ENCODE data around the gene CTNNBL1.

The CTNNBL1 gene

GRCh38 chr20:37901240-37901639, 207.4 kb downstream of the CTNNBL1 start:
- no peak for DNase-seq (ENCODE audit: low spot score)

DNA sequence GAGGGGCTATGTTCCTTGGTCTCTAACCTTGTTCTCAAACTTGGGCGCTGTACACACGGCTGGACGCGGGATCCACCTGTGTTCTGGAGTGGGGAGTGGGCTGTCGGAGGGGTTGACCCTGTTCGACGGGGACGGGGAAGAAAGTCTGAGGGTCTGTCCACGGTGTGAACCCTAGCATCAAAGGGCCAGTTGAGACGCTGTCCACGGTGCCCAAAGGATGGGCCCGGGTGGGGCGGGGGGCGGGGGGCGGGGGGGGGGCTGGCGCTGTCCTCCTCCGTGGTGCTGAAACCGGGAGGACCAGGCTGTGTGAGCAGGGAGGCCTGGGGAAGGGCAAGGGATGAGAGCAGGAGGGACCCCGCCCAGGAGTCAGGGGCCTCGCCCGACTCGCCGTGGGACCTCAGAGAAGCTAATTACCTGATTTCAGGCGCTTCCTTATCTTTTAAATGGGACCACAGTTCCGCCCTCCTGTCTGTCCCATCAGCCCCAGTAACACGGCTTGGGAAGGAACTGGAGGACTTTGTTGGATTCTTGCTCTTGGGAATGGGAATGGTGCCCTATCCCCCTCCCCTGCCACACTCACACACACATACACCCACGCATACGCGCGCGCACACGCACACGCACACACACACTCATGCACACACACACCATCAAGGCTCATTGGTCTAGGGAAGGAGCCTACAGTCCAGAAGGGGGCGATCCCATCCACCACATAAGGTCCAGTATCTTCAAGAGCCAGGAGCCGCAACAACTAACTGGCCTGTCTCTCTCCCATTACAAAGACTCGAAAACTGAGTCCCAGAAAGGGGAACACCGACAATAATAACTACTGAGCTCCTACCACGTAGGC, 208.0 kb downstream of the CTNNBL1 start:
- DNase-seq (ENCODE audit: low spot score): peak; percentile 45

- no peak for DNase-seq (ENCODE audit: low spot score)
These were observed 208.9 kb downstream of the CTNNBL1 start, which contains the start of gene VSTM2L for GRCh38 chr20:37902504-37903313. VSTM2L (plus strand) TSS chr20:37903127; CDS start chr20:37903351, 224 bp downstream.

DNA sequence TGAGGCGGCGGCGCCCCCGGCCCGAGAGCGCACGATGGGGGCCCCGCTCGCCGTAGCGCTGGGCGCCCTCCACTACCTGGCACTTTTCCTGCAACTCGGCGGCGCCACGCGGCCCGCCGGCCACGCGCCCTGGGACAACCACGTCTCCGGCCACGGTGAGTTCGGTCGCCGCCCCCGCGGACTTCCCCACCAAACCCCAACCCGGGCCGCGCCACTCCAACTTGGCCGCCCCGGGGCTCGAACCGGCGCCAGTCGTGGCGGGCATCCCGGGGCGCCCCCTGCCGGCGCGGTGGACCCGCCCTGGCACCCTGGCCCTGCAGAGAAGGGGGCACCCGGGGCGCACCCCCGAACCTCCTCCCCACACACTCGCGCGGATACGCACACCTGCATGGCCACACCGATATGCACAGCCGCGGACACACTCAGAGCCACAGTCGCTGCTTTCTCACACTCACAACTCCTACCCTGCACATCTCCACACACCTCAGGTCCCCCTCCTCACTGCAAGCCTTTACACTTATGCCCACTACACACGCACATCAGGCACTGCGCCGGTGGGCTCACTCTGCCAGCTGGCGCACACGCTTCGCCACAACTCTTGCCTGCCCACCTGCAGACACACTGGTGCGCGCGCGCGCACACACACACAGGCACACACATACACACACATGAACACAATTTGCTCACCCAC, 209.6 kb downstream of the CTNNBL1 start:
- DNase-seq (ENCODE audit: low spot score): no peak

GRCh38 chr20:37904008-37904642, 210.3 kb downstream of the CTNNBL1 start:
- DNase-seq (ENCODE audit: low spot score): no peak

DNA sequence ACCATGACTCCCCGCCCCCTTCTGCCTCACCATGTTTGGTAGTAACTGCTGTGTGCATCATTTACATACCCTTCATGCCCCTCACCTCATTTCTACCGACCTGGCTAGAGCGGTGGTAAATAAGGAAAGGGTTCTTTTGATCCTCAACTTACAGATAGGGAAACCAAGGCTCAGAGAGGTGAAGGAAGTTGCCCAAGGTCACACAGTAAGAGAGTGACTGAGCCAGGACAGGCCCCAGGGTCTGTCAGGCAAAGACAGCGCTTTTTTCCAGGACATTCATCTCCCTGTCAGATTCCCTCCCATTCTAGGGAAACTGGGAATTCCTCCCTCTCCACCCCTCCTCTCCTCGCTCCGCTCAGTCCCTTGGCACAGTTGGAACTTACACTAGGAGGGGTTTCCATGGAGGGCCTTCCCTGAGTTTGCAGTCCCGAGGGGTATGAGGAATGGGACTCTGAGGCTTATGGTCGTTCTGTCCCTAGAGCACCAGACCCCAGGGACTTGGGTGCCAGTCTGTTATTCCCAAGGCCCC, 211.1 kb downstream of the CTNNBL1 start:
- no peak for DNase-seq (ENCODE audit: low spot score)

GRCh38 chr20:37905671-37906613, 212.1 kb downstream of the CTNNBL1 start:
- no peak for DNase-seq (ENCODE audit: low spot score)

DNA sequence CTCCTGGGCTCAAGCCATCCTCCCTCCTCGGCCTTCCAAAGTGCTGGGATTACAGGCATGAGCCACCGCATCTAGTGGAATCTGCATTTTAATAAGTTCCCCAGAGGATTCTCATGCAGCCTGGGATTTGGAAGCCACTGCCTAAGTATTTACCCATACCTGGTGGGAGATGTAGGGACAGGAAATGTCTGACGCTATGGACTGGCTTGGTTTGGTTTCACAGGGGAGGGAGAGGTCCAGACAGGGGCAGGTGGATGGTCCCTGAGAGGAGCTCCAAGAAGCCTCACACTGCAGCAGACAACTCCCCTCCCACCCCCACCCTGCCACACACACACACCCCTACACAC, 213.5 kb downstream of the CTNNBL1 start:
- no peak for DNase-seq (ENCODE audit: low spot score)

DNA sequence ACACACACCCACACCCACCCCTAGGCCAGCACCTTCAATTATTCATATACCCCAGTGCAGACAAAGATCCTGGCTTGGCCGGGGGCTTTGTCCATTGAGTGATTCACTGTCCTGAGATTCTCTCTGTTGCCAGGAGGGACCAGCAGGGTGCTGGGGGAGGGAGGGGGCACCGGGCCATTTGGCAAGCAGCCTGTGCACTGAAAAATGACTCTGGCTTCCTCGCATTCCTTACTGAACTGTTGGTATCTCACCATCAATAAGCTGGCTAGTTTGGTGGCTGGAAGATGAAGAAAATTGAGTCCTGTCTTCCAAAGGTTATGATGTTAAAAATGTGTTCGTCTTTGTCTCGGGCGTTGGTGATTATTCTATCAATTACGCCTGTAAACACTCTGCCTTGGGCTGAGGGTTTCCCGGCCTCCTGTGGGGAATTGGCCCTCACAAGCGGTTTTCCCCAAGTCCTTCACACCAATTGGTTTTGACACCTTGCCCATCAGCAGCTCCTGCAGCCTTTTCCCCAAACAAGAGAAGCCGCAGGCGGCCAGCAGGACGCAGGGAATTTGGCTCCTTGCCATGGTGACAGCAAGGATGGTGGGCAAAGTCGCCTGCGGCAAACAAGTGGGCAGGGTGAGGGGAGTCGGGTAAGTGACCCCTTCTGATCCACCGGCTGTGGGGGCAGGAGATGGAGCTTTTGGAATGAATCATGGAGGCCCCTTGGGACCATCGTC, 214.0 kb downstream of the CTNNBL1 start:
- DNase-seq (ENCODE audit: low spot score): no peak

DNA sequence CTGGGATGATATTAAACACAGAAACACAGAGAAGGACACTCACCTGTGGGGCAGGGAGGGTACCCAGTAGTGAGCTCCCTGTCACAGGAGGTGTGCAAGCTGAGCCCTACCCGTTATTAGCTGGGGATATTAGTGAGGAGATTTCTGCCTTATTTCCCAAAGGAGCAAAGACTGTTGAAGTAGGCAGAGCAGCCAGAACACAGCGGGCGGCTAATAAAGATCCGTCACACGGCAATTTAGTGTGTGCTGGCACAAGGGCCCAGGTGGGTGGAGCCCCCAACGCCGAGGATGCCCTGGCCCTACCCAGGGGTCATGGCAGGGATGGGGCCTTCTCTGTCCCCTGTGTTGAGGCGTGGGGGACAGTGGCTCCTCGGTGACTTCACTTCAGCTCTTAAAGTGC, 217.4 kb downstream of the CTNNBL1 start:
- DNase-seq (ENCODE audit: low spot score): no peak

DNA sequence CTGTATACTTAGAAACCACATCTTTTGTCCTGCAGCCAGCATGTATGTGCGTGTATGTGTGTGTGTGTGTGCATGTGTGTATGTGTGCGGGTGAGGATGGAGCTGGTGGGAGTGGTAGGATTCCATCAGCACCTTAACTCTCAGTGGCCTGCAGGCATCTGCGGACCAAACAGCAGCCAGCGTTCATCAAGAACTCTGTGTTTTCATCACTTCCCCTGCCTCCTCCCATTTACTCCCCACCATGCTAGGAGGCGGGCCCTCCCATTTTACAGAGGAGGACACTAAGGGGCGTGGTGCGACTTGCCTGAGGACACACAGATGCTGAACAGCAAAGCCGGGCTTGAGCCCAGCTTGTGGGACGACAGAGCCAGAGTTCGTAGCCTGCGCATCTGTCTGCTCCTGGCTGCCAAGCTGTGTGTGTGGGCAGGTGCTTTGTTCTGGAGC, 218.0 kb downstream of the CTNNBL1 start:
- no peak for DNase-seq (ENCODE audit: low spot score)

DNA sequence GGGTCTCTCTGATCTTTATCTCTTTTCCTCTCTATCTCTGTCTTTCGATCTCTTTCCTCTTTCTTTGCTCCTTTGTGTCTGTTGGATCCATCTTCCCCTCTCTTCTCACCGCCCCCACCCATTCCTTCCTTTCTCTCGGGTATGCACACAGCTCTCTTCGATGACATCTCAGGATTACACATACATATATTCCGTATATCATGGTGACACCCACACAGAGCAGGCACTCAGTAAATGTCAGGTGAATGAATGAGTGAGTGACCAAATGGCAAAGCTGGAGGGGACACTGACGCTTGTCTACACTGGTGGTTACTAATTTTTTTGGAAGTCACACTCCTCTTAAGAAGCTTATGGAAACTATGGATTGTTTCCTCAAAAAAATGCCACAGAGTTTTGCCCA, 219.0 kb downstream of the CTNNBL1 start:
- no peak for DNase-seq (ENCODE audit: low spot score)

GRCh38 chr20:37913567-37914366, 219.9 kb downstream of the CTNNBL1 start:
- DNase-seq (ENCODE audit: low spot score): no peak

DNA sequence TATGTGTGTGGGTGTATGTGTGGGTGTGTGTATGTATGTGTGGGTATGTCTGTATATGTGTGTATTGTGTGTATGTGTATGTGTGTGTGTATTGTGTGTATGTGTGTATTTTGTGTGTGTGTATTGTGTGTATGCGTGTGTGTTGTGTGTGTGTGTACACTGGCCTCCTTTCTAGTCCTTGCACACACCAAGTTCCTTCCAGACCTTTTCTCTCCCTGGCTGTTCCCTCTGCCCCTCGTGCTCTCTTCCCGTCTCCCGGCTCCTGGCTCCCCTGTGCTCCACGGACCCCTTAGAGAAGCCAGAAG, 220.5 kb downstream of the CTNNBL1 start:
- no peak for DNase-seq (ENCODE audit: low spot score)

GRCh38 chr20:37914672-37915433, 221.0 kb downstream of the CTNNBL1 start:
- no peak for DNase-seq (ENCODE audit: low spot score)

DNA sequence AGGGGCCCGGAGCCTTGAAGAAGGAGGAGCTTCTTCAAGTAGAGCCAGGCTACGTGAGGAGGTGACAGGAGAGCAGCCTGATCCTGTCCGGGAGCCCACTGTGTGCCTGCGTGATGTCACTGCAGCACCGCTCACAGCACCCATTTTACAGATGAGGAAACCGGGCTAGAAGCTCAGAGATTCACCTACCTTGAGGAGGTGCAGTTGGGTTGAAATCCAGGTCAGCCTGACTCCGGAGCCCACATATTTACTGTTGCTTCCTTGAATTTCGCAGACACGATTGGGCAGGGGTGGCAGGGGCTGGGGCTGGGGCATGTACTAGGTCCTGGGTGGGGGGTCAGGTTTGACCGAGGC, 221.6 kb downstream of the CTNNBL1 start:
- DNase-seq (ENCODE audit: low spot score): no peak

DNA sequence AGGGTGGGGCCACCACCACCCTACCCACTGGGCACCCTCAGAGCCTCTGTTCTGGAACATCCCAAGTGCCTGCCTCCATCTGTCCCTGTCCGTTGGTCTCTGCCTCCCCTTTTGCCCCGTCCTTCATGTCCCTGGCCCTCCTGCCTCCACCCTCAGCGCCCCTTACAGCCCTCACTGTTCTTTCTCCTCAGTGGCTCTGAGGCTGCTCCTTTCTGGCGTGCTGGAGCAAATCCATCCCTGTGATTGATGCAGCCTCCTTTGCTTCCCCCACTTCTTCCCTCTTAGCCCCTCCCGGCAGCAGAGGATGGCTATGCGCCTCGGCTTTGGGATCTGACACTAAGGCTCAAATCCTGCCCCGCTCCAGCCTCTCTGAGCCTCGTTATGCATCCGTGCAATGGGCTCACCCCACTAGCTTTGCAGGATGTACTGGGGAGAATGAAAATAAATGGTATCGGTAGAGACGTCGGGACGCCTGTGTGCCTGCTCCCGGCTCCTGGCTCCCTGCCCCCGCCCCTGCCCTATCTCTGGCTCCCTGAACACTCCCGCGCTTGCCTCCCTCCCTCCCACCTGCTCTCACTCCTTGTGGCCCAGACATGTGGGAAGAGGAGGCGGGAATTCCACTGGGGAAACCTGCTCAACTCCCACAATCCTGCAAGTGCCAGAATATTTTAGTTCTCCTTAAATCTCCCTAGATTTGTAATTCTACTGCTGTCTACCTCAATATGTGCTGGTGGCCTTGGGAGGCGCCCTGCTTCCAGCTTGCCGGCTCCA, 222.2 kb downstream of the CTNNBL1 start:
- DNase-seq (ENCODE audit: low spot score): peak; percentile 58

- DNase-seq (ENCODE audit: low spot score): no peak
These were observed 223.6 kb downstream of the CTNNBL1 start for GRCh38 chr20:37917461-37917860.

All from Ammon's horn (tissue), 1 donor.